Subcutaneous adipose tissue (tissue), 4 donors: ENCODE data around the gene ADAMTS15. TPM values are rescaled to one million over a fixed set of nuclear protein-coding genes. Genes with fewer than 3 reads are reported as not detected.

Experiments used
- CTCF ChIP-seq: fragments of 450-650 bp; IDR thresholded peaks from one replicate; pipeline ENCODE4 v1.5.1; 2016; ENCODE audit warnings: low read depth, mild to moderate bottlenecking, control low read depth, antibody characterized with exemption, moderate library complexity
- total RNA-seq, 4 donors: library from RNA; depleted of rRNA; stranded (reverse); fragments of >200 nt; gene quantifications; one replicate each; pipeline ENCODE4 v1.1.0, GENCODE V29; 2016

ADAMTS15 gene
- total RNA-seq, 4 donors from 2014 or later = 15.0 to 44.7 (median 26.1) TPM

- TF ChIP-seq CTCF = no peak
Observed at GRCh38 chr11:130459521-130459920, 11.1 kb downstream of the ADAMTS15 start.

GRCh38 chr11:130462101-130462885 lies 13.8 kb downstream of the ADAMTS15 start:
- TF ChIP-seq CTCF = no peak

GRCh38 chr11:130462931-130463330 lies 14.5 kb downstream of the ADAMTS15 start:
- TF ChIP-seq CTCF = no peak

- TF ChIP-seq CTCF = no peak
Observed at GRCh38 chr11:130464291-130464812, 15.9 kb downstream of the ADAMTS15 start.

- no peak for TF ChIP-seq CTCF
Observed at GRCh38 chr11:130465263-130465662, 16.8 kb downstream of the ADAMTS15 start.

- TF ChIP-seq CTCF = no peak
Observed at GRCh38 chr11:130467116-130467900, 18.9 kb downstream of the ADAMTS15 start.

- TF ChIP-seq CTCF = no peak
Observed at GRCh38 chr11:130469181-130469580, 20.7 kb downstream of the ADAMTS15 start.
